Midbrain (tissue), 1 donor: ENCODE measurements around the gene KATNA1.
A peak's percentile ranks its signal among the peaks of the same experiment; 100 is the strongest.
"Not testable (repeated sequence)": the region's sequence is repeated elsewhere in the genome, so short reads cannot be mapped to it uniquely, and the experiment has no call there.

Source experiments
- DNase-seq: peaks from one replicate; lab custom pipeline; 2025; lab: John Stamatoyannopoulos, UW

KATNA1 gene

GRCh38 chr6:149648148-149649145, at the start of gene KATNA1:
Gene KATNA1 (minus strand): TSS chr6:149648714. CDS start chr6:149638547, 10,167 bp downstream.
- peak; percentile 88 for DNase-seq

- no peak for DNase-seq
These were observed 49.7 kb upstream of the KATNA1 start for GRCh38 chr6:149698175-149698574.

GRCh38 chr6:149696901-149697300, 48.4 kb upstream of the KATNA1 start:
- no peak for DNase-seq

DNA sequence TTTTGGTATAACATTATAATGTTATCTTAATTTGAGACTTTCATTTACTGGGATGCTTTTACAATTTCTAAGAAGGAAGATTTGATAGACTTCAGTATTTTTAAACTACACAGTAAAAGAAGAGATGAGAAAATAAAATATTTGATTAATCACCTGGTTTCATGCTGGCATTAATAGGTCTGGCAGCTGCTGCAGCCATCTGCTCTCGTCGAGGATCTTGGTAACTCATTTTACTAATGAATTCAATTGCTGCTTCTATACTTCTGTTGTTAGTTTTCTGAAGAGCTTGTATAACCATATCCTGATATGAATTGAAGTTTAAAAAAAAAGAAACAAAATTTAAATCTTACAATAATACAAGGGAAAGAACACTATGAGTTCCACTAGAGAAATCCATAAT, 46.4 kb upstream of the KATNA1 start:
- no peak for DNase-seq

- no peak for DNase-seq
These were observed 42.7 kb upstream of the KATNA1 start for GRCh38 chr6:149691201-149691600.

DNA sequence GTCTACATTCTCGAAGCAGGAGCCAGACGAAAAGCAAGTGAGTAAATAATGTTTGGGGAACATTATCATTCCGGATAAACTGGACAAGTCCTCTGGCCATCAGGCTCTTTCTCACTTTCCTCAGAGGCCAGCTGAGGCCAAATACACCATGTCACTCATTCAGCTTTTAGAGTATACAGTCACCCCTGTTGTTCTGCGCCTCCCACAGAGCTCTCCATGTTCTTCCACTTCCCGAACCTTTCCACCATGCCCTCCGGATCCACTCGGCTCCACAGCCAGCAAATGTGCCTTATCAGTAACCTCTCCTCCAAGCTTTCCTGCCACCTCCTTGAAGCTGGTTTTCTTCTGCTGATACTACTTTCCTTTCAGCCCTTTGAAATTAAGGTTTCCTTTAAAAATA, 37.7 kb upstream of the KATNA1 start:
- DNase-seq = no peak

DNA sequence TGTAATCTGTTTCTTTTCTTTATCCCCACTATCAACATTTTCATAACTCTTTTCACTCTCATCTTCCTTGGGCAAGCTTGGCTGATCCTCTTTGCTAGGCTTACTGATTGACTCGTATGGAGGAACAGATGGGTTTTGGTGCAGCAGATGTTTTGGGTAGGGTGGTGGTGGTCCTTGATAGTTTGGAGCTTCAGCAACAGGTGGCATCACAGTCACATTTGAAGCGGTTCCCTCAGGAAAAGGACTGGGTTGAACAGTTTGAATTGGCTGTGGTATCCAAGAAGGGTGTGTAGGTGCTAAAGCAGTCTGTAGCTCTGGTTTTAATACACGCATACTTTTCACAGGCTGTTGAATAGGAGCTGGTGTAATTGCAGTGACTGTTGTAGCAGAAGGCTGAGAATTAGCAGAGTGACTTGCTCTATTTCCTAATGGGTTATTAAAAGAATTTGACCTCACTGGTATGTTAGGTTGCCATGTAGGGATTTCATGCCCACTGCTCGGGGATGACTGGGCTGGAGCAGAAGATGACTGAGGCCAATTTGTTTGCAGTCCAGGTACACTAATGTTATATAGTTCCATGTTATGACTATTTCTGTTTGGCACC, 34.8 kb upstream of the KATNA1 start:
- DNase-seq = no peak

- DNase-seq = not testable (repeated sequence)
These were observed 33.3 kb upstream of the KATNA1 start for GRCh38 chr6:149681845-149682244.

DNA sequence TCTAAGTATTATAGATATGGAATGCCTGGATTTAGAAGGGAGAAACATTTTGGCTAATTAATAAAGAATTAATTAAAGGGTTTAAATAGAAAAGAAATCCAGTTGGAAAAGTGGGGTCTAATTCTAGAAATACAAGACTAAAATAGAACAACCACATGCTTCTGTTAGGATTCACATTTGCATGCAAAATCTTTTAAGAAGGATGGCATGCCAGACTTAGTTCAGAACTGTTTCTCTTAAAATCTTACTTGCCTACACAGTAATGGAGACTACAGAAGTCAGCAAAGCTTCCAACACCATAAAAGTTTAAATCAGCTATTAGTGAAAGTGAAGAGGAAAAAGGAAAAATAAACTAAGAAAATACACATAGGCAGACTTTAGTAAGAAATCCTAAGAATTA, 32.7 kb upstream of the KATNA1 start:
- DNase-seq = no peak

GRCh38 chr6:149680503-149680902, 32.0 kb upstream of the KATNA1 start:
- DNase-seq = no peak

- DNase-seq = not testable (repeated sequence)
These were observed 23.8 kb upstream of the KATNA1 start for GRCh38 chr6:149672265-149672664.

- no peak for DNase-seq
These were observed 11.5 kb upstream of the KATNA1 start for GRCh38 chr6:149660028-149660427.

DNA sequence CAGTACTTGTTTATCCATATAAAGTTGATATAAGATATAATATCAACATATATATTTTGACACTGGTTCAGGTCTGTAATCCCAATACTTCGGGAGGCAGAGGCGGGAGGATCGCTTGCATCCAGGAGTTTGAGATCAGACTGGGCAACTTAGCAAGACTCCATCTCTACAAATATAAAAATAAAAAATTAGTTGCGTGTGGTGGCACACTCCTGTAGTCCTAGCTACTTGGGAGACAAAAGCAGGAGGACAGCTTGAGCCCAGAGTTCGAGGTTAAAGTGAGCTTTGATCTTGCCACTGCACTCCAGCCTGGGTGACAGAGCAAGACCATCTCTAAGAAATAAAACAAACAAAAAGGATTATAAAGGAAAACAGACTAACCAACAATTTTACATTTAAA, 8.9 kb upstream of the KATNA1 start:
- DNase-seq = no peak

- DNase-seq = no peak
These were observed 2.5 kb upstream of the KATNA1 start for GRCh38 chr6:149651056-149651455.

GRCh38 chr6:149646599-149646998, 1.9 kb downstream of the KATNA1 start:
- no peak for DNase-seq

GRCh38 chr6:149642829-149643580, 5.5 kb downstream of the KATNA1 start:
- DNase-seq = no peak

- DNase-seq = no peak
These were observed 12.4 kb downstream of the KATNA1 start for GRCh38 chr6:149636124-149636523.

DNA sequence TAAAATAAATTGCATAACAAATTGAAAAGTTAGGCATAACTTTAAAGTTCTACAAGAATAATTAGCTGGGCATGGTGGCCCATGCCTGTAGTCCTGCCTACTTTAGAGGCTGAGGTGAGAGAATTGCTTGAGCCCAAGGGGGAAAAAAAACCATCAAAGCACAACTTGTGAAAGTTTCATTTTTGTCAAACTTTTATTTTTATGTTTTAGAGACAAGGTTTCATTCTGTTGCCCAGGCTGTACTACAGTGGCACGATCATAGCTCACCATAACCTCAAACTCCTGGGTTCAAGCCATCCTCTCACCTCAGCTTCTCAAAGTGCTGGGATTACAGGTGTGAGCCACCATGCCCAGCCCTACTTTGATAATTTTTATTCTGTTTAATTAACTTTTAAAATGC, 14.2 kb downstream of the KATNA1 start:
- no peak for DNase-seq

- DNase-seq = no peak
These were observed 19.5 kb downstream of the KATNA1 start for GRCh38 chr6:149628875-149629510.

DNA sequence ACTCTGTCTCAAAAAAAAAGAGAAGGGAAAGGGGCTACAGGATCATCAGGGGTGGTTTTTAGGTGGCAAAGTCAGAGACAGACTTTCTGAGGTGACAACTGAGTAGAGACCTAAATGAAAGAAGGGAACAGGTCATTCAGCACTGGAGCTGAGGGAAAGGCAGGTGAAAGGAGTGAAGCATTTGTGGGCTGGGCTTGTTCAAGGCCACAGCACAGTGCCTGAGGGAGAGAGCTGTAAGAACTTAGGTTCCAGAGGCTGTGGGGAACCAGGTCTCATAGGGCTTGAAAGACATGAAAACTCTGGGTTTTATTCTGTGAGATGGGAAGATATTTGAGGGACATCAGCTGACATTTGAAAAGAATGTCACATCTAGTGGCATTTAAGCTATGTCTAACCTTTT, 20.8 kb downstream of the KATNA1 start:
- DNase-seq = no peak

GRCh38 chr6:149615805-149616204, 32.7 kb downstream of the KATNA1 start:
- DNase-seq = no peak

GRCh38 chr6:149614337-149614736, 34.2 kb downstream of the KATNA1 start:
- DNase-seq = no peak
